HepG2 (cell line): ENCODE data around the gene CALD1. TPM values are rescaled to one million over a fixed set of nuclear protein-coding genes. Genes with fewer than 3 reads are reported as not detected.

Experiments
- DDIT3 ChIP-seq: sonication (generic); formaldehyde crosslinking; IDR thresholded peaks from 2 replicates; pipeline ENCODE4 v1.4.0; 2020; ENCODE audit warnings: mild to moderate bottlenecking, missing genetic modification reagents
- EHMT2 ChIP-seq: fragments of 200-600 bp; sonication (generic); IDR thresholded peaks from 2 replicates; pipeline ENCODE4 v1.7.0; 2017; ENCODE audit warnings: antibody characterized with exemption, low read depth, low read length, borderline replicate concordance
- GATA4 ChIP-seq: sonication (generic); IDR thresholded peaks from 2 replicates; pipeline ENCODE4 v1.6.1; 2016; ENCODE audit warnings: antibody characterized with exemption, low read depth, borderline replicate concordance
- GLMP ChIP-seq: sonication (generic); formaldehyde crosslinking; IDR thresholded peaks from 2 replicates; pipeline ENCODE4 v1.9.0; 2021; ENCODE audit warnings: missing genetic modification reagents, mild to moderate bottlenecking, borderline replicate concordance
- HNF1A ChIP-seq, 2 experiments: sonication (generic) in 1 of 2; formaldehyde crosslinking in 1 of 2; IDR thresholded peaks; 2 replicates each; pipeline versions ENCODE4 v1.4.0 to v1.6.1; 2016 to 2020; ENCODE audit warnings: borderline replicate concordance in 1 of 2, low read depth in 1 of 2, mild to moderate bottlenecking in 1 of 2, missing genetic modification reagents in 1 of 2
- LBX2 ChIP-seq: sonication (generic); formaldehyde crosslinking; IDR thresholded peaks from 2 replicates; pipeline ENCODE4 v1.5.0; 2020; ENCODE audit warnings: missing genetic modification reagents, mild to moderate bottlenecking, borderline replicate concordance
- MAFK ChIP-seq, 2 experiments: IDR thresholded peaks in 1 of 2; conservative IDR thresholded peaks in 1 of 2; 2 replicates each; pipeline ENCODE4 v1.6.1; 2011; ENCODE audit warnings: improper control_type of control experiment in 2 of 2, low read length in 2 of 2
- MLLT10 ChIP-seq: sonication (generic); formaldehyde crosslinking; IDR thresholded peaks from 2 replicates; pipeline ENCODE4 v1.4.0; 2020; ENCODE audit warnings: missing genetic modification reagents
- TEAD3 ChIP-seq: optimal IDR thresholded peaks from 2 replicates; pipeline ENCODE3; 2016; ENCODE audit warnings: borderline replicate concordance
- ZBTB39 ChIP-seq: sonication (generic); formaldehyde crosslinking; IDR thresholded peaks from 2 replicates; pipeline ENCODE4 v1.5.0; 2020; ENCODE audit warnings: missing genetic modification reagents
- ZNF232 ChIP-seq: sonication (generic); formaldehyde crosslinking; IDR thresholded peaks from 2 replicates; pipeline ENCODE4 v1.4.0; 2020; ENCODE audit warnings: missing genetic modification reagents, borderline replicate concordance
- ZNF430 ChIP-seq: sonication (generic); formaldehyde crosslinking; IDR thresholded peaks from 2 replicates; pipeline ENCODE4 v1.9.0; 2021; ENCODE audit warnings: mild to moderate bottlenecking, missing genetic modification reagents
- ZNF572 ChIP-seq: sonication (generic); formaldehyde crosslinking; IDR thresholded peaks from 2 replicates; pipeline ENCODE4 v1.5.1; 2020; ENCODE audit warnings: mild to moderate bottlenecking, missing genetic modification reagents
- ZNF687 ChIP-seq: sonication (generic); formaldehyde crosslinking; IDR thresholded peaks from 2 replicates; pipeline ENCODE4 v1.5.1; 2020; ENCODE audit warnings: mild to moderate bottlenecking, missing genetic modification reagents, moderate library complexity
- ZSCAN22 ChIP-seq: sonication (generic); formaldehyde crosslinking; IDR thresholded peaks from 2 replicates; pipeline ENCODE4 v1.4.0; 2020; ENCODE audit warnings: mild to moderate bottlenecking, missing genetic modification reagents
- polyA plus RNA-seq, 8 experiments: library from polyadenylated mRNA; depleted of rRNA in 3 of 8; stranded (reverse) in 7 of 8; unstranded in 1 of 8; fragments of >200 nt; fragmentation: Illumina TruSeq in 4 of 8; extraction: Trizol in 4 of 8; gene quantifications; 2 replicates each; pipeline versions ENCODE4 v1.2.1 to v1.2.3, GENCODE V29; 2011 to 2016; ENCODE audit warnings: low read depth in 4 of 8, missing spikeins in 1 of 8, mixed read lengths in 1 of 8; ENCODE audit not compliant: insufficient read depth in 1 of 8
- total RNA-seq, 5 experiments: library from RNA; depleted of rRNA; stranded (reverse); fragments of >200 nt; fragmentation: Illumina TruSeq; extraction: Trizol; gene quantifications; 2 replicates each; pipeline ENCODE4 v1.2.3, GENCODE V29; 2016; ENCODE audit warnings: low read depth in 1 of 5

The CALD1 gene
- total and polyA plus RNA-seq, 2 of the 13 experiments (the other 11 are each of a cell fraction or from before 2014, with no cell fraction given), result 53.0 to 112 TPM

GRCh38 chr7:134997214-134997885, 217.9 kb downstream of the CALD1 start (continued):
- TF ChIP-seq EHMT2, result peak; percentile 61; the same call in 1 of the 2 replicates
- TF ChIP-seq MLLT10 (CRISPR knock-in tag), result no peak
- TF ChIP-seq MAFK (conservative IDR thresholded peaks at IDR 0.05 in 1 of 2, IDR thresholded peaks at IDR 0.05 in 1 of 2; ENCODE audit: low read length in 2 of 2), result no peak; a peak in 1 of 4 replicates
- TF ChIP-seq ZNF687 (CRISPR knock-in tag), result peak; percentile 68
- TF ChIP-seq ZNF232 (CRISPR knock-in tag), result no peak
- TF ChIP-seq LBX2 (CRISPR knock-in tag), result no peak
- TF ChIP-seq HNF1A (IDR thresholded peaks at IDR 0.05; ENCODE audit: low read depth), result peak; percentile 96
- peak; percentile 99 for TF ChIP-seq HNF1A (CRISPR knock-in tag; IDR thresholded peaks at IDR 0.05; ENCODE audit: borderline replicate concordance)
- peak; percentile 75 for TF ChIP-seq TEAD3
- TF ChIP-seq DDIT3 (CRISPR knock-in tag), result no peak
- TF ChIP-seq ZSCAN22 (CRISPR knock-in tag), result no peak
- TF ChIP-seq GATA4, result peak; percentile 87; the same call in 1 of the 2 replicates
- TF ChIP-seq ZBTB39 (CRISPR knock-in tag), result peak; percentile 86
- TF ChIP-seq ZNF430 (CRISPR knock-in tag), result no peak
- TF ChIP-seq GLMP (CRISPR knock-in tag), result no peak
- no peak for TF ChIP-seq ZNF572
